OCI-LY1 (cell line): ENCODE results near the gene DDC.

Experiments
- H2AFZ ChIP-seq: fragments of 200-600 bp; sonication (generic), shearing (Covaris generic); 2 replicates; pipeline ENCODE4 v1.6.0; 2014; ENCODE audit warnings: antibody characterized with exemption, mild to moderate bottlenecking, low read length
- H3F3A ChIP-seq: fragments of 200-600 bp; sonication (generic), shearing (Covaris generic); 2 replicates; pipeline ENCODE4 v1.6.0; 2014; ENCODE audit warnings: mild to moderate bottlenecking, antibody characterized with exemption, low read length, moderate library complexity; ENCODE audit not compliant: insufficient read depth
- H3K27ac ChIP-seq: fragments of 200-600 bp; sonication (generic); 2 replicates; pipeline ENCODE4 v1.5.1; 2014; ENCODE audit warnings: low read length, mixed run types, mild to moderate bottlenecking, low read depth; ENCODE audit not compliant: poor library complexity, severe bottlenecking
- H3K27me3 ChIP-seq: fragments of 200-600 bp; sonication (generic); 2 replicates; pipeline ENCODE4 v1.6.0; 2014; ENCODE audit warnings: antibody characterized with exemption, mild to moderate bottlenecking, low read length, moderate library complexity; ENCODE audit not compliant: insufficient read depth
- H3K36me3 ChIP-seq: fragments of 200-600 bp; sonication (generic); 2 replicates; pipeline ENCODE4 v1.6.1; 2014; ENCODE audit warnings: mild to moderate bottlenecking, antibody characterized with exemption, low read length, moderate library complexity, mixed read lengths; ENCODE audit not compliant: insufficient read depth
- H3K4me1 ChIP-seq: fragments of 200-600 bp; sonication (generic); 2 replicates; pipeline ENCODE4 v1.5.1; 2014; ENCODE audit warnings: mild to moderate bottlenecking, low read length, moderate library complexity; ENCODE audit not compliant: insufficient read depth, severe bottlenecking
- H3K4me2 ChIP-seq: fragments of 200-600 bp; sonication (generic), shearing (Covaris generic); 2 replicates; pipeline ENCODE4 v1.6.1; 2014; ENCODE audit warnings: low read length
- H3K4me3 ChIP-seq: fragments of 200-600 bp; sonication (generic); 2 replicates; pipeline ENCODE4 v1.5.1; 2014; ENCODE audit warnings: low read length, low read depth, mild to moderate bottlenecking, mixed read lengths; ENCODE audit not compliant: poor library complexity, severe bottlenecking
- H3K79me2 ChIP-seq: fragments of 200-600 bp; shearing (Covaris generic); 2 replicates; pipeline ENCODE4 v1.6.1; 2016; ENCODE audit warnings: mixed run types, low read length, mixed read lengths; ENCODE audit not compliant: insufficient read depth
- H3K9ac ChIP-seq: fragments of 200-600 bp; sonication (generic), shearing (Covaris generic); 2 replicates; pipeline ENCODE4 v1.6.1; 2014; ENCODE audit warnings: mild to moderate bottlenecking, low read length, mixed read lengths
- H3K9me2 ChIP-seq: fragments of 200-600 bp; sonication (generic), shearing (Covaris generic); 2 replicates; pipeline ENCODE4 v1.6.1; 2014; ENCODE audit warnings: low read depth, mild to moderate bottlenecking, low read length, mixed read lengths
- H3K9me3 ChIP-seq: fragments of 200-600 bp; shearing (Covaris generic); 2 replicates; pipeline ENCODE4 v1.6.1; 2014; ENCODE audit warnings: low read length, mixed read lengths
- H4K20me1 ChIP-seq: fragments of 200-600 bp; sonication (generic), shearing (Covaris generic); 2 replicates; pipeline ENCODE4 v1.6.0; 2016; ENCODE audit warnings: mild to moderate bottlenecking, low read length; ENCODE audit not compliant: insufficient read depth
- EZH2 ChIP-seq: fragments of 200-600 bp; sonication (generic), shearing (Covaris generic); IDR thresholded peaks from 2 replicates; pipeline ENCODE4 v1.8.0; 2017; ENCODE audit warnings: borderline replicate concordance, mixed run types, mild to moderate bottlenecking, antibody characterized with exemption, low read length, moderate library complexity, mixed read lengths
- TF ChIP-seq, protein P1 (sequence below): fragments of 200-600 bp; sonication (generic), shearing (Covaris generic); IDR thresholded peaks from 2 replicates; pipeline ENCODE4 v1.5.1; 2017; ENCODE audit warnings: mild to moderate bottlenecking, antibody characterized with exemption, low read length, moderate library complexity, mixed read lengths

DDC gene

DNA sequence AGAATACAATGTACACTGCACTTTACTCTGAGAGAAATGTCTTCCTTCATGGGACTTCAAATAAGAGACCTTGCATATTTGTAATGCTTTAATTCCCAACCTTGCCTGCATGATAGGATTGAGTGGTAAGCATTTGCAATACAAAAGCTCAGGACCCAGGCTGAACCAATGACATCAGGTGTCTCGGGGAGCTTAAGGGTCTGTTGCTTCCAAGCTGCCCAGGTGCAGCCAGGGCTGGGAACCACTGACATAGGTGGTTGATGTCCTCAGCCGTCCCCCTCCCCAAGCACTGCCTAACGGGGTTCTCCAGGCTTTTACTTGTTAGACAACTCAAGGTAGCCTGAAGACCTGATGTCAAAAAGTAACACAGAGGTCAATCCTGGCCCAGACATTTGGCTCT, 144.2 kb downstream of the DDC start:
- no peak overlapping the region for H3K9ac ChIP-seq
- H3F3A ChIP-seq: no peaks in the 10 kb centered on the region
- H3K9me3 ChIP-seq: no peaks in the 10 kb centered on the region
- H3K4me1 ChIP-seq: peaks cover 13% of the 10 kb centered on the region
- H2AFZ ChIP-seq: no peak overlapping the region
- H3K4me2 ChIP-seq: no peak overlapping the region
- TF ChIP-seq, protein P1, sequence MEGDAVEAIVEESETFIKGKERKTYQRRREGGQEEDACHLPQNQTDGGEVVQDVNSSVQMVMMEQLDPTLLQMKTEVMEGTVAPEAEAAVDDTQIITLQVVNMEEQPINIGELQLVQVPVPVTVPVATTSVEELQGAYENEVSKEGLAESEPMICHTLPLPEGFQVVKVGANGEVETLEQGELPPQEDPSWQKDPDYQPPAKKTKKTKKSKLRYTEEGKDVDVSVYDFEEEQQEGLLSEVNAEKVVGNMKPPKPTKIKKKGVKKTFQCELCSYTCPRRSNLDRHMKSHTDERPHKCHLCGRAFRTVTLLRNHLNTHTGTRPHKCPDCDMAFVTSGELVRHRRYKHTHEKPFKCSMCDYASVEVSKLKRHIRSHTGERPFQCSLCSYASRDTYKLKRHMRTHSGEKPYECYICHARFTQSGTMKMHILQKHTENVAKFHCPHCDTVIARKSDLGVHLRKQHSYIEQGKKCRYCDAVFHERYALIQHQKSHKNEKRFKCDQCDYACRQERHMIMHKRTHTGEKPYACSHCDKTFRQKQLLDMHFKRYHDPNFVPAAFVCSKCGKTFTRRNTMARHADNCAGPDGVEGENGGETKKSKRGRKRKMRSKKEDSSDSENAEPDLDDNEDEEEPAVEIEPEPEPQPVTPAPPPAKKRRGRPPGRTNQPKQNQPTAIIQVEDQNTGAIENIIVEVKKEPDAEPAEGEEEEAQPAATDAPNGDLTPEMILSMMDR: no peak
- TF ChIP-seq EZH2: no peak
- H3K27ac ChIP-seq: no peak overlapping the region
- H3K4me3 ChIP-seq: no peak overlapping the region
- no peaks in the 10 kb centered on the region for H3K79me2 ChIP-seq
- H3K27me3 ChIP-seq: no peaks in the 10 kb centered on the region
- no peaks in the 10 kb centered on the region for H3K9me2 ChIP-seq
- H3K36me3 ChIP-seq: no peaks in the 10 kb centered on the region
- no peaks in the 10 kb centered on the region for H4K20me1 ChIP-seq

DNA sequence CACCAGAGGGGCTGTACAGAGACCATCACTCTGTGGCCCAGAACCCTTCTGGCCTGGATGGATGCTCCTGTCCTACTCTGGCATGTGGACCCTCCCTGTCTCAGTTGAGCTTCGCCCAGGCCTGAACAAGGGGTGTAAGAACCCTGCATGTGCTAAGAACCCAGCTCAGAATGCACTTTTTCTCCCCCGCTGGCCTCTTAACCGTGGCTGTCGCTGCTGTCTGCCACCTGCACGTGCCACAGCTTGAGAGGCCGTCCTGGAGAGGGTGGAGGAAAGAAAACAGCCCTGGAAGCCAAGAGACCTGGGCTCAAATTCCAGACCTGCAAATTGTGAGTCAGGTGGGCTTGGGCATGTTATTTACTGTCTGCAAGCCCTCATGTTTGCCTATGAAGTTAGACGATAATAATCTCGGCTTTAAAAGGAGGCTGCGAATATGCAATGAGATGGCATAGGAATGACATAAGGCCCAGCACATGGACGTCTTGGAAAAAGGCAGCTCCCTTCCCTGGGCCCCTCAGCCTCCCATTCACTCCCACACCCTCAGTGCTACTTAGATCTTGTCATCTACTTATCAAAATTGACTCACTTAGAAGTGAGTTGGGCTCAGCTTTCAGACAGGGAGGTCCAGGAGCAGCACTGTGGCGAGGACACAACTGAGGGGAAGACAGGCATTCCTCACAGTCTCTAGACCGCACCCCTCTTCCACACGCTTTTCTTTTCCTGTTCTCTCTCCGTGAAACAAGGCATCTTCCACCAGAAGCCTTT, 146.5 kb downstream of the DDC start:
- Histone ChIP-seq H3K9me2 (no peaks in the 10 kb centered on the region), H3K4me2 (no peak overlapping the region), H3K4me3 (no peak overlapping the region), H3K27ac (no peak overlapping the region), H3K4me1 (peaks cover 17% of the 10 kb centered on the region), H3K36me3 (no peaks in the 10 kb centered on the region), H2AFZ (no peak overlapping the region), H3K9ac (no peak overlapping the region), H4K20me1 (no peaks in the 10 kb centered on the region), H3K27me3 (no peaks in the 10 kb centered on the region), H3K9me3 (no peaks in the 10 kb centered on the region), H3F3A (no peaks in the 10 kb centered on the region; the same call in 1 of the 2 replicates), H3K79me2 (no peaks in the 10 kb centered on the region)
- no peak for TF ChIP-seq EZH2
- TF ChIP-seq, protein P1: no peak

DNA sequence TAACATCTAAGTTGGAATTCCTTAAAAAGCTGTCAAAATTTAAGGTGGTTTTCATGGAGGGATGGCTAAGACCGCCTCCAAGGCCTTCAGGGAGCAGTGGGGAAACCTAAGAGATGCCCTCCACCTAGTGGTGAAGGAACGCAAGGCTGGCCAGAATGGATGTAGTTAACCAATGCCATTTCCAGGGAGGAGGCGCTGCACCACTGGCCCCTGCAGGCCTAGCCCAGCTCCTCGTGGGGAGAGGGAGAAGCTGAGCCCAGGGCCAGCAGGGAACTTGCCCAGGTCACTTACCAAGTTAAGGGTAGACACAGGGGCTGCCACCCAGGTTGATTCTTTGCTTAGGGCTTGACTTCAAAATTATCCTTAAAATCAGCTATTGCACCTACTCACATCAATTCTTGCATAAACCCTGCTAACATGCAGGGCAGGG, 147.1 kb downstream of the DDC start:
- H3K4me2 ChIP-seq: no peak overlapping the region
- no peak overlapping the region for H2AFZ ChIP-seq
- H3K27ac ChIP-seq: no peak overlapping the region
- H3K36me3 ChIP-seq: no peaks in the 10 kb centered on the region
- no peaks in the 10 kb centered on the region for H3K79me2 ChIP-seq
- TF ChIP-seq EZH2: no peak
- TF ChIP-seq, protein P1: peak; percentile 100
- H3K4me3 ChIP-seq: no peak overlapping the region
- no peaks in the 10 kb centered on the region for H3K9me2 ChIP-seq
- no peaks in the 10 kb centered on the region; the same call in 1 of the 2 replicates for H3F3A ChIP-seq
- H3K27me3 ChIP-seq: no peaks in the 10 kb centered on the region
- H3K4me1 ChIP-seq: peaks cover 22% of the 10 kb centered on the region
- no peak overlapping the region for H3K9ac ChIP-seq
- no peaks in the 10 kb centered on the region for H3K9me3 ChIP-seq
- no peaks in the 10 kb centered on the region for H4K20me1 ChIP-seq
